Keratinocyte (primary cell): Measurements from ENCODE around the gene PDIA4.

Experiments used
- CTCF ChIP-seq, 3 experiments: IDR thresholded peaks in 1 of 3; conservative IDR thresholded peaks in 1 of 3; optimal IDR thresholded peaks in 1 of 3; 2 replicates in 2 of 3; 3 replicates in 1 of 3; pipeline versions ENCODE3 to v1.5.1; 2011; ENCODE audit warnings: low read length in 3 of 3, mild to moderate bottlenecking in 3 of 3, moderate library complexity in 2 of 3, control low read depth in 1 of 3, inconsistent platforms in 1 of 3; ENCODE audit not compliant: insufficient read depth in 2 of 3; ENCODE audit errors: extremely low read depth in 1 of 3
- EZH2 ChIP-seq: IDR thresholded peaks from one replicate; pipeline ENCODE4 v1.6.1; 2012; ENCODE audit warnings: inconsistent platforms, mild to moderate bottlenecking, low read length, moderate library complexity

GRCh38 chr7:149043936-149044335, 15.6 kb upstream of the PDIA4 start:
- TF ChIP-seq CTCF (optimal IDR thresholded peaks at IDR 0.05 in 1 of 3, IDR thresholded peaks at IDR 0.05 in 1 of 3, conservative IDR thresholded peaks at IDR 0.05 in 1 of 3; ENCODE audit: extremely low read depth in 1 of 3, insufficient read depth in 2 of 3, low read length in 3 of 3) = no peak
- no peak for TF ChIP-seq EZH2
